HTR-8/SVneo (cell line): Measurements from ENCODE around the gene RNF214.

Experiments
- DNase-seq: peaks from one replicate; pipeline ENCODE4 v3.0.0; 2011; ENCODE audit warnings: low spot score, mixed read lengths; ENCODE audit not compliant: insufficient read length
- FAIRE-seq: peaks from 2 replicates; lab custom pipeline; 2011; peaks lifted over from hg19 to GRCh38; lab: Jason Lieb, UNC

The RNF214 gene

DNA sequence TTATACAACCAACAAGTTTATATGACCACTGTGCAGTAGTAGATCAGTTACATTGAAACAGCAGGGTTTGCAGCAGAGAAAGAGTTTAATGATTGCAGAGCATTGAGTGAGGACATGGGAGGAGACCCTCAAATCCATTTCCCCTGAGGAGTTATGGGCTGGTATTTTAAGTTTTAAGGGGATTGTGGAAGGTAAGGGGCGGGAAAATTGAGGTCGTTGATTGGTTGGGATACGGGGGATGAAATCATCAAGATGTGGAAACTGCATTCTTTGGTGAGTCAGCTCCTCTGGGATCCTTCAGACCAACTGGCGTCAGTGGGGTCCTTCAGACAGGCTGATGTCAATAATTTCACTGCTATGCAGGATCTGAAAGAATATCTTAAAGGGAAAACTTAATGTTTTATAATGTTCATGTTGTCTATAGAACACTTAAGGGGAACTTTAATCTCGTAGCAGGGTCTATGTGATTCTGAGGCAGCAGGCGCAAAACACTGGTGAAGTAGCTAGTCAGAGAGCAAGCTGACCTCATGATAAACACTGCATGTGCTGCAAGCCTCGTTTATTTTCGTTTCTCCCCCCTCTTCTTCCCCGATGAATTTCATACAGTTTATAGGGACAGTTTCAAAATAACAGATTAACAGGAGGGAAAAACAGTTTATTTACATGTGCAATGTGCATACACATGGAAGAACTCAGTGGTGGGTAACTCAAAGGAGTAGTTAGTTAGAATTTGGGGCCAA is 41.2 kb downstream of the RNF214 start:
- DNase-seq (peak; percentile 69), FAIRE-seq (peak; percentile 28)

DNA sequence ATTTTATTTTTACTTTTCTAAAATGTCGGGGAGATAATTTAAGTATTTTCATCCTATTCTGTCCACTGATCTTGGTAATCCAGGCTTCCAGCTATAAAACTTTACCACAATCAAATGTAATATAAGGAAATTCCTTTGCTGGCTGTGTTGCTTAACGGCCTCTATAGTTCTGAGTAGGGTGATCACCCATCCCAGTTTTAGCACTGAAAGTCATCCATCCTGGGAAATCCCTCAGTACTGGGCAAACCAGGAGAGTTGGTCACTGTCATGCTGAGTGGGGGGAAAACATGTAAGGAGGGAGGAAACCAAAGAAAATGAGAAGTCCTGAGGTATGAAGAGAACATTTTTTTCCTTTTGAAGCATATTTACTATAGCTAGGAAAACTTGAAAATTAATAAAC is 45.9 kb downstream of the RNF214 start:
- FAIRE-seq = no peak
- no peak for DNase-seq

DNA sequence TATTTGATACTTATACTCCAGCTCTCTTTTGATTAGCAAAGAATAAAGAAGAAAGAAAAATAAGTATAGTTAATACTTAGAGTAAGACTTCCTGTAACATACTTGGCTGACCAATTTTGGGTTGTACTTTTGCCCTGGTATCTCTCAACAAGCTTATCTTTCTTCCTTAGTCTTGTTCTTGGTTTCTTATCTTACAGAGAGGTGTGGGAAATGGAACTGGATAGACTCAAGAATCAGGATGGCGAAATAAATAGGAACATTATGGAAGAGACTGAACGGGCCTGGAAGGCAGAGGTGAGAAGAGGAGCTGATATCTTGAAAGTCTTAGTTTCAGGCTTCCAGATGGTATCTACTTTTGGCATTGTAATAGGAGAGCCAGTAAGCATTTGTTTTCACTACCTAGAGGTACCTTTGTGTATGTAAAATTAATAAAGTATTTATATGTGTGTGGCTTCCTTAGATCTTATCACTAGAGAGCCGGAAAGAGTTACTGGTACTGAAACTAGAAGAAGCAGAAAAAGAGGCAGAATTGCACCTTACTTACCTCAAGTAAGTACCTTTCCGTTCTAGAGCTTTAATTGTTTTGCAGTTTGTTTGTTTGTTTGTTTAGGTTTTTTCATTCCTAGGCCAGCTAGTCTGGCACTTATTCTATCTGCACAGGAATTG is 47.4 kb downstream of the RNF214 start:
- FAIRE-seq (no peak), DNase-seq (no peak)

DNA sequence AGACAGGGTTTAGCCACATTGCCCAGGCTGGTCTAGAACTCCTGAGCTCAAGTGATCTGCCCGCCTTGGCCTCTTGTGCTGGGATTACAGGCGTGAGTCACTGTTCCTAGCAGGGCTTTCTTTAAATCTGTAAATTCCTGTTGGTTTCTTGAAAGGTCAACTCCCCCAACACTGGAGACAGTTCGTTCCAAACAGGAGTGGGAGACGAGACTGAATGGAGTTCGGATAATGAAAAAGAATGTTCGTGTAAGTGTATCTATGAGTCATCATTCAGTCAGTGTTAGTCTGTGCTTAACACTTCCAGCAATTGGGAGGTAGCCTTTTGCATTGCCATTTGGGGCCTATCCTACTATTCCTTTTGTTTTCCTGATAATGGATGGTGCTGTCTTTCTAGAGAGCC is 48.7 kb downstream of the RNF214 start:
- FAIRE-seq (peak; percentile 90), DNase-seq (peak; percentile 84)

DNA sequence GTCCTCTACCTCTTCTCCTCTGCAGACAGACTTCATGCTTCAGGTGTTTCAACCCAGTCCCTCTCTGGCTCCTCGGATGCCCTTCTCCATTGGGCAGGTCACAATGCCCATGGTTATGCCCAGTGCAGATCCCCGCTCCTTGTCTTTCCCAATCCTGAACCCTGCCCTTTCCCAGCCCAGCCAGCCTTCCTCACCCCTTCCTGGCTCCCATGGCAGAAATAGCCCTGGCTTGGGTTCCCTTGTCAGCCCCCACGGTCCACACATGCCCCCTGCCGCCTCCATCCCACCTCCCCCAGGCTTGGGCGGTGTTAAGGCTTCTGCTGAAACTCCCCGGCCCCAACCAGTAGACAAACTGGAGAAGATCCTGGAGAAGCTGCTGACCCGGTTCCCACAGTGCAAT is 49.4 kb downstream of the RNF214 start:
- FAIRE-seq (no peak), DNase-seq (no peak)

DNA sequence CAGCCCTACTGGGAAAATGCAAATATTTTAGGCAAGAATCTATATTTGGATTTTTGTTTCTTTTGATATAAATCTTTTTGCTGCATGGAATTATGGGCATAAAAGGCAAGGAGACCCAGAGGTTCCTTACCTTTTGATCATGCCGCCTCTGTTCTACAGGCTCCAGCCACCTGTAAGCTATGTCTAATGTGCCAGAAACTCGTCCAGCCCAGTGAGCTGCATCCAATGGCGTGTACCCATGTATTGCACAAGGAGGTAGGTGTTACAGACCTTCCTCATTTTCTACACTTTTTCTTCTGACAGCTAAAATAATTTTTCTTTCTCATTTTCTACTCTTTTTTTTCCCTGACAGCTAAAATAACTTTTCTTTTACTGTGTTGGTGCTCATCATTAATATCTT is 50.5 kb downstream of the RNF214 start:
- FAIRE-seq (no peak), DNase-seq (no peak)

DNA sequence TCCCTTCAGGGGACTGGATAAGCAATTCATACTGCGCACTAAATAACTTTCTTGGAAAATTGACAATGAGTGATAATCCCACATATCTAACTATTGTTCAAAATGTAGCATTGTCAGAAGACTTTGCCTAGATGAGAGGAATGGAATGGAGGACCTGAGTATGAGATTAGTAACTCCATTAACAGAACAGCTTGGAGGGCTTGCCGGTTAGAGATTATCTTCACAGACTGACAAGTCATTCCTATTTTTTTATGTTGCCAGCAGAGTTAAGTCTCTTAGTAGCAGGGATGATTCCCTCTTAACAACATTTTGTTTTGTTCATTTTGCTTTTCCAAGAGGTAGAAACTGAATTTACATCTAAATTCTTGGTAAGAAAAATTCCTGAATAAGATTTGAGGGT is 51.6 kb downstream of the RNF214 start:
- DNase-seq (no peak), FAIRE-seq (no peak)

DNA sequence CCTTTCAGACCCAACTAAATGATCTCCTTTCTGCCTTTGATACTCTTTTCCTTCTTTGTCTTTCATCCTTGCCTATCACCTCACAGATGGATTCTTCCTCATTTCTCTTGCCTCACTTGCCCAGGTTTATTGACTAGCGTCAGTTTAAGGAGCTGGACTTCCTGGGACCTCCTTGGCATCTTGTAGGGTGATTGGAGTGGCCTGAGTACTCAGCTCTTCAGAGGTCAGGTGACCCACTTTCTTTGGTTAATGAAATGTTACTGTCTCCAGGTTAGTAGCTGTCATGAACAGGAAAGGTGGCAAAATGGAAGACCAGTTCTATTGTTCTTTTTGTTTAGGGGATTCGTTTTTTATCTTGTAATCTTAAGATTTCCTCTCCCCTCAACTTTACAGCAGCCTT is 54.1 kb downstream of the RNF214 start:
- FAIRE-seq (no peak), DNase-seq (no peak)

DNA sequence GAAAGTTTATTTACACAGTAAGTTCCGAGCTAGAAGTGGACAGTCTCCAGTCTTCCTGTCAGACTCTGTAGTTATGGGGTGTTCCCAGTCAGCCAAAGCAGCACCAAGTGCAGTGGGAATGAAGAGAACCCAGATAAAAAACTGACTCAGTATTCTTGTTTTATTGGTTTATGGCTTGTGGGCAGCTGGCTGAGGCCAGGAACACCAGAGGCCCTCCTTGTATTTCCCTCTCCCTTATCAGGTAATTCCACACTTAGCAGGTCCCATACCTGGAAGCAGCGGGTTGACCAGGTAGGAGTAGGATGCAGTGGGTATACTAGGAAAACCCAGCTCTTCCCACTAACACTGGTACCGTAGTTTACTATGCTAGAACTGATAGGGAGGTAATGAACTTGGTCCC is 55.2 kb downstream of the RNF214 start:
- no peak for DNase-seq
- no peak for FAIRE-seq

DNA sequence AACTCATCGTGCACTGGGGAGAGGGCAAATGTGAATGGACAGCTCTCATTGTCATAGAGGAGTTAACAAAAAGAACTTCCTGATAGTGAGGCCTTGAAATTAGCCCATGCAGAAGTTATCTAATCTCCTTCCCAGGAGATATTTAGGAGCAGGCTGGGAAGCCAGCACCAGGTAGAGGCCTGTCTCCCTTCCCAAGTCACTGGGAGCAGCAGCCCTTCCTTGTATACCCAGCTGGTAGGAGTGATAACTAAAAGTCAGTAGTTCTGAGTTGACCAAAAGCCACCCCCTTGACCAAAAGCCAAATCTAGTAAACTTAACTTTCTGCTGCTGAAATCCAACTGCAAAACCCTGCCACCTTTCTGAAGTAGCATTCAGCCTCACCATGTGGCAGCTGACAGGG is 57.3 kb downstream of the RNF214 start:
- DNase-seq = no peak
- FAIRE-seq = no peak

DNA sequence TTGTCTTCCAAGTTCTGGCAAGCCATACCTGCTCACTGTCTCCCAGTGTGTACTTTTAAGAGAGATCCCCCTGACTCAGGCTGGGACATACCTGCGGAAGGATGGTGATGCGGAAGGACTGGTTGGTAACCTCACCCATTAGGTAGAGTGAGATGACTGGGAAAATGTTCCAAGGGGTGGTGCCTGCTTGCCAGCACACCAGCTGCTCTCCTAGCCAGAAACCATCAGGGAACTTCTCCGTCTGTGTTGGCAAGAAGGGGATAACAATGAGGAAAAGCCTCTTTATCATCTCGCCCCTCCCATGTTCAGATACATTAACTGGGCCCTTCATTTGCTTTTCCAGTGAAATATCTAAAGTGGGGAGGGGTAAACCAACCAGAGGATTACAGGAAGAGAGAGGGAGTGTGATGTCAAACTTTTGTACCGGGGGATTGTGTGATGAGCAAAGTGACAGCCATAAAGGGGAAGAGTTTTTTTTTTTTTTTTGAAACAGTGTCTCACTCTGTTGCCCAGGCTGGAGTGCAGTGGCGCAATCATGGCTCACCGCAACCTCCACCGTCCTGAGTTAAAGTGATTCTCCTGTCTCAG is 58.4 kb downstream of the RNF214 start, which contains the start of gene BACE1-AS:
Gene BACE1-AS, plus strand, starts transcription at position 538 of the 588 bp plus-strand sequence.
- DNase-seq (no peak), FAIRE-seq (no peak)

DNA sequence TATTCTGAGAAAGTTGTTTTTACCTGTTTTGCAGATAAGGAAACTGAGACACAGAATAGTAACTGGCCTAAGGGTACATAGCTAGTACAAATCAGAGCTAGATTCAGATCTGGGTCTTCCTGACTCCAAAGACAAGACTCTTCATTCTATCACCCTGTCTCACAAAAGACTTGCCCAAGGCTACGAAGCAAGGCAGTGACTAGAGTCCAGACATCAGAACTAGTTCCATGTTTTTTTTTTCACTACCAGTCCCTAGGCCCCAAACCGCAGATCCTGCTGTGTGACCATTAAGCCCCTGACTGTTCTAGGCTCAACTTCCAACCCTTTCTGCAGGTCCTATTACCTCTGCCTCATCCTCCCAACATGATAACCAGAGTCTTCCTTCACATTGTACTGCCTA is 60.1 kb downstream of the RNF214 start:
- DNase-seq = no peak
- no peak for FAIRE-seq

DNA sequence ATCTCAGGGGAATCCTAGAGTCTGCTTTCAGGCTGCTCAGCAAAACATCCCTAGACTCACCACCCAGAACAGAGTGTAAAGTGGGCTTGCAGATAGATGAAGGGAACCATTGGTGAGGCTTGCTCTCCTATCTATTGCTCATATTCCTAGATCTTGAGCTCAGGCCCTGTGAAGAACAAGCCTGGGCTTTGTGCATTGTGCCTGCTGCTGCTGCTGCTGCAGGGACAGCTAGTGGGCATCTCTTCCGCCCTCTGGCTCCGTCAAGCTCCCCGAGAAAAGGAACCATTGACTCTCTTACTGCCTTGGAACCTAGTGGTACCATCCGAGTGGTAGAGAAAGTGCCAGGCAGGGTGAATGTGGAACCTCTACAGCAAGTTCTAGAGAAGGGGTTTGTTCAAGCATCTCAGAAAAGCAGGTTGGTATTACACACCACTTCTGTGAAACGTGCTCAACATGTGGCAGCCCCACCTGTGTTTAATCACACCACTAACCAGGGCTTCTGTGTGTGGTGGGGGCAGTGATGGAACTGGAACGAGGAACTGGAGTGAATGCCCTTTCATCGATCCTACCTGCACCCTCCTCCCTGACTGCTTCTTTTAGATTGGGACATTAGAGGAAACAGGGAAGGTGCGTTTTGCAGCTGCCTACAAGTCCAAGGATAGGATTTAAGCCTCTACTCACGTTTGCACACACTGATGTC is 63.1 kb downstream of the RNF214 start:
- DNase-seq = no peak
- no peak for FAIRE-seq

DNA sequence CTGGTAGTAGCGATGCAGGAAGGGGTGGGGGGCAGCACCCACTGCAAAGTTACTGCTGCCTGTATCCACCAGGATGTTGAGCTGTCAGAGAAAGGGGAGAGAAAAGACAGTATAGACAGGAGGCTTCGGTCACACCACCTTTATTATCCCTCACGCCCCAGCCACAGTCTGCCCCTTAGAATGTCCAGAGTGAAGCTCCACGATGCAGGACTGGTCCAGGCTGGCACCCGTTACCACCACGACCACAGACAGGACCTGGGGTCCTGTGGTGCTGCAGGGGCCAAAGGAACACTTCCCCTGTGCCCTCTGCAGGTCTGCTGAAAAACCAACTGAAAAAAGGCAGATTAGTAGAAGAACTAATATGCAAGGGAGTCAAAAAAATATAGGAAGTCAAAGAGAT is 64.4 kb downstream of the RNF214 start:
- DNase-seq (no peak), FAIRE-seq (no peak)

DNA sequence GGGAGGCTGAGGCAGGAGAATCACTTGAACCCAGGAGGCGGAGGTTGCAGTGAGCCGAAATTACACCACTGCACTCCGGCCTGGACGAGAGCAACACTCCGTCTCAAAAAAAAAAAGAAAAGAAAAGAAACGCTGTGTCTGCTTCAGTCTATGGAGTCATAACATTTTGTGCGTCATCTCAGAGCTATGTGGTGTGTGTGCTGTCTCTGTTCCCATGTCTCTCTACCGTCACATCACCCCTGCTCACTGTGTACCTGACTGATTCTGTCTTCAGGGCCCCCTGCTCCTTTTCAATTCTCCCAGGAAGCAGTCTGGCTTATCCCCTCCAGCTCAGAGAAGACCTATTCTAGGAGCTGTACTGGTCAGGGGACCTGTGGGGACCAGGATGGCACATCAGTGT is 65.7 kb downstream of the RNF214 start:
- DNase-seq (no peak), FAIRE-seq (no peak)

DNA sequence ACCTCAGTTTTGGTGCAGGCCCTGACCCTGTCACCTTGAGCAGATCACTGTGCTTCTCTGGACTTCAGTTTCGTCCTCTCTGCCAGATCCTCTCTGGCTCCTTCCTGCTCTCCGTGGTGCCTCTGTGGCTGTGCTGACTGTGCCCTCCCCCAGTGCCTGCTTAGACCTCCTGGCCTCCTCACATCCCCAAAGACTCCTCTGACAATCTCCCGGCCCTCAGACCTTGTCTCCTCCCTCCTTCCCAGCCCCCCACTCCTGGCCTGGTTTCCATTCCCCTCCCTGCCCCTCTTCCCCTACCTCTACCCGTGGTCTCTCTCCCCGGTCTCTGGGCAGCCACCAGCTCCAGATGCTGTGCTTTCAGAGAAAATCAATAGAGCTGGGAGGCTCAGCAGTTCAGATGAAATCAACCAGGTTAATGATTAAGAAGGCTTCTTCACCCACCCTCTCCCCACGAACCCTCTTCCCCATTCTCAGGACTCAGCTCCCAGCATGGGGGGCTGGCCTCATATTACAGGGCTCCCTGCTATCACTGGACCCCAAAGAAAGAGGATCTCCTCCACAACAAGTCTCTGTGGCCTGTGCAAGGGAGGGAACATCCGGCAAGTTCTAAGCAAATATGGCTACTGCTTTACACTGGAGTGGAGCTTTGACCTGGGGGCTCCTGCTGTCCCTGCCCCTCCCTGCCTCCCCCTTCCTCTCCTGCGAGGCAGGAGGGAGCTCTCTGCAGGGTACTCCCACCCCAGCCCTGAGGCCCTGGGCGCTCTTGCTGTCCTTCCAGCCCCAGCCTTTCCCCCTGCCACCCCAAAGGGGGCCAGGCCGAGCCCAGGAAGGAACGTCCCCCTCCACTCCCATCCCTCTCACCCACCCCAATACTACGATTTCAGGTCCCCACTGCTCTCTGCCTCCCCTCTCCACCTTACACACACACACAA is 67.1 kb downstream of the RNF214 start:
- FAIRE-seq (no peak), DNase-seq (no peak)

DNA sequence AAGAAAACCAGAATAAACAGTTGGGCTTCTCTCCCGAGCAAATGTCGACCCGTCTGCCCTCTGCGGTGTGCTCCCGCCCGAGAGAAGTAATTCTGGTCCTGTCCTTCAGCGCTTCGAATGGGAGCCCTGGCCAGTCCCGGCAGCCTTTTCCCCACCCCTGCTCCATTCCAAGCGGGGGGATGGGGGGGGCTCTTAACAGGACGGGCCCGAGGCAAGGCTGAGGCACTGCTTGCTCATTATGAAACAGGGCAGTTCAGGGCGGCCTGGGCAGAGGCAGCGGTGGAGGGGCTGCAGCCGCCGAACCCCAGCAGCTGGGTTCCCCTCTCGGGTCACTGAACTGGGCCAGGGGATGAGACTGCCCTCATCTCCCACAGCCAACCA is 67.8 kb downstream of the RNF214 start:
- FAIRE-seq = no peak
- DNase-seq = no peak

DNA sequence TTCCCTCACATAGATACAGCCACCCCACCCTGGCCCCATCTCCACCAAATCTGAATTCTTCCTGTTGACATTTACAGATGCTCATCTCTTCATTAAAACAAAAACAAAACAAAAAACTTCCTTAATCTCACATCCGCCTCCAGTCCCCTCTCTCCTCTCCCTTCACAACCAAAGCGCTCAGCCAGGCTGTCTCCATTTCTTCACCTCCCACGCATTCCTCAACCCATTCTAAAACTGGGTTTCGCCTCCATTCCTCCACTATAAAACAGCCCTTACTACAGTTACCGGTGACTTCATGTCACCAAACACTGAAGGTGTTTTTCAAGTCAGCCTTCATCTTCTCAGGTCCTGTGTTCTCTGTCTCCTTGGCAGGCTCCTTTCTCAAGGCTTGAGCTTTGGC is 68.3 kb downstream of the RNF214 start:
- FAIRE-seq (no peak), DNase-seq (no peak)

DNA sequence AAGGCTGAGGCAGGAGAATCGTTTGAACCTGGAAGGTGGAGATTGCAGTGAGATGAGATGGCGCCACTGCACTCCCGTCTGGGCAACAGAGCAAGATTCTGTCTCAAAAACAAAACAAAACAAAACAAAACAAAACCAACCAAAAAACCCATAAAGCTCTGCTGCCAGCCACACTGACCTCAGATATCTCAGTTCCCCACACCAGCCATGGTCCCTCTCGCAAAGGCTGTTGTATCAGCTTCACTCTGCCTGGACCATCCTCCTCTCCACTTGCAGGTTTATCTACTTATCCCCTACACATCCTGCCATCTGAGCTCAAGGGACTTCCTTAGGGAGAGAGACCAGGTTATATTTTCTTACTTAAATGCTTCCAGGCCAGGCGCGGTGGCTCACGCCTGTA is 69.8 kb downstream of the RNF214 start:
- FAIRE-seq (no peak), DNase-seq (no peak)

DNA sequence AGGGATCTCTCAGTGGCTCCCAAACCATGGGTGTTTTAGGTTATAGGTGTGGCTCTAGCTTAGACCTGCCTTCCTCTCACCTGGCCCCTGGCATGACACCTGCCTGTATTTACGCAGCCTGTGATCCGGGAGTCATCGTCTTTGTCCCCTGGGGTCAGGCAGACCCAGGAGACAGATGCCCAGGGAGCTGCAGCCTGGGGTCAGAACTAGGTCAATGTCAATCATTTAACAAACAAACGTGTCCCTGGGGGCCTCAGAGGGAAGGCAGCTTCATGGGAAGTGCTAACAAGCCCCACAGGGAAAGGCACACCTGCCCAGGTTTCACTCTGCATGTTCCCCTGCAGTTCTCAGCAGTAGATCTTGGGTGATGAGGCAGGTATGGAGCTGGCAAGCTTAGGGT is 70.6 kb downstream of the RNF214 start:
- no peak for FAIRE-seq
- DNase-seq = no peak
